Subcutaneous adipose tissue (tissue), 4 donors: Measurements from ENCODE around the gene FBXL5. TPM values are rescaled to one million over a fixed set of nuclear protein-coding genes. Genes with fewer than 3 reads are reported as not detected.

ENCODE experiments used
- total RNA-seq, 4 donors: library from RNA; depleted of rRNA; stranded (reverse); fragments of >200 nt; gene quantifications; one replicate each; pipeline ENCODE4 v1.1.0, GENCODE V29; 2016
- TF ChIP-seq, protein P1 (sequence below): fragments of 450-650 bp; IDR thresholded peaks from one replicate; pipeline ENCODE4 v1.5.1; 2016; ENCODE audit warnings: low read depth, mild to moderate bottlenecking, control low read depth, antibody characterized with exemption, moderate library complexity

Gene FBXL5
- total RNA-seq, 4 donors from 2014 or later, result 175 to 234 (median 217) TPM

DNA sequence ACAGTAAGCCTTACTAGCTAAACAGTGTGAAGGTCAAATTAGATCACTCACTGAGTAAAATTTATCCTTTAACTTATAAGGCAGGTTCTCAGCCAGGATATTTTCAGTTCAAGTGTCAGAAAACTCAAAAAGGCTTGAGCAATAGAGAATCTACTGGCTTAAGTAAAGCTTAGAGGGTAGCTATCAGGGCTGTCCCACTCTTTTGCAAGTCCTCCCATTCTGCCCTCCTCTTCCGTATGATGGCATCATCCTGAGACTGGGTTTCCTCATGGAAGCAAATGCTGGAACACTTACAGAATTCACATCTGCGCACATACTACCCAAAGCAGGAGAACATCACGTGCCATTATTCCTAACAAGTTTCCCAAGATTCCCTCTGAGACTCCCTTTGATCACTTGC, 55.0 kb downstream of the FBXL5 start:
- TF ChIP-seq, protein P1, sequence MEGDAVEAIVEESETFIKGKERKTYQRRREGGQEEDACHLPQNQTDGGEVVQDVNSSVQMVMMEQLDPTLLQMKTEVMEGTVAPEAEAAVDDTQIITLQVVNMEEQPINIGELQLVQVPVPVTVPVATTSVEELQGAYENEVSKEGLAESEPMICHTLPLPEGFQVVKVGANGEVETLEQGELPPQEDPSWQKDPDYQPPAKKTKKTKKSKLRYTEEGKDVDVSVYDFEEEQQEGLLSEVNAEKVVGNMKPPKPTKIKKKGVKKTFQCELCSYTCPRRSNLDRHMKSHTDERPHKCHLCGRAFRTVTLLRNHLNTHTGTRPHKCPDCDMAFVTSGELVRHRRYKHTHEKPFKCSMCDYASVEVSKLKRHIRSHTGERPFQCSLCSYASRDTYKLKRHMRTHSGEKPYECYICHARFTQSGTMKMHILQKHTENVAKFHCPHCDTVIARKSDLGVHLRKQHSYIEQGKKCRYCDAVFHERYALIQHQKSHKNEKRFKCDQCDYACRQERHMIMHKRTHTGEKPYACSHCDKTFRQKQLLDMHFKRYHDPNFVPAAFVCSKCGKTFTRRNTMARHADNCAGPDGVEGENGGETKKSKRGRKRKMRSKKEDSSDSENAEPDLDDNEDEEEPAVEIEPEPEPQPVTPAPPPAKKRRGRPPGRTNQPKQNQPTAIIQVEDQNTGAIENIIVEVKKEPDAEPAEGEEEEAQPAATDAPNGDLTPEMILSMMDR, result no peak

DNA sequence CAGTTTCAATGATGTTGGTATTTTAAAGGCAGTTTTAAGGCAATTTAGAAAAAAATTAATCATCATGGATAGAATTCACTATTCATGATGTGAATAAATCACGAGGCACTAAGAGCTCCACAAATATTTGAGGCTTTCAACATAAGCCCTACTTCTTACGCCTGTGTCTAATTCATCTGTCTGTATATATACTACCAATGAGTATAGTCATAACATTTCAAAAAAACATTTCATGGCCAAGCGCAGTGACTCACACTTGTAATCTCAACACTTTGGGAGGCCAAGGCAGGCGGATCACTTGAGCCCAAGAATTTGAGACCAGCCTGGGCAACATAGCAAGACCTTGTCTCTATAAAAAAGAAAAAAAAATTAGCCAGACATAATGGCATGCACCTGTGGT, 56.5 kb downstream of the FBXL5 start:
- TF ChIP-seq, protein P1, result no peak

DNA sequence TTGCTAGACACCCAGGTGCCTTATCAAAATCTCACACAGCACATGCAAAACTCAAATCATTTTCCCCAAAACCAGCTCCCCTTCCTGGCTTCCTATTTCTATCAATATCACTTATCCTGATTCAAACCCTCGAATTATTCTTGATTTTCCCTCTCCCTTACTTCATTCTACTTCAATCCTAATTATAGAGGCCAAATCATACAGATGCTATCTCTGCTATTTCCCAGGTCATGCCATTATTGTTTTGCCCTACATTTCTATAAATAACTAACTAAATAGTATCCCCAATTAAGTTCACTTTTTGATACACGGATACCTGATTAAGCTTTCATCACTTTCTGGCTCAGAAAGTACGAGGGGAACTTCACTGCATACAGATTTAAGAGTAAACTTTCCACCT, 62.4 kb downstream of the FBXL5 start:
- TF ChIP-seq, protein P1, result no peak

DNA sequence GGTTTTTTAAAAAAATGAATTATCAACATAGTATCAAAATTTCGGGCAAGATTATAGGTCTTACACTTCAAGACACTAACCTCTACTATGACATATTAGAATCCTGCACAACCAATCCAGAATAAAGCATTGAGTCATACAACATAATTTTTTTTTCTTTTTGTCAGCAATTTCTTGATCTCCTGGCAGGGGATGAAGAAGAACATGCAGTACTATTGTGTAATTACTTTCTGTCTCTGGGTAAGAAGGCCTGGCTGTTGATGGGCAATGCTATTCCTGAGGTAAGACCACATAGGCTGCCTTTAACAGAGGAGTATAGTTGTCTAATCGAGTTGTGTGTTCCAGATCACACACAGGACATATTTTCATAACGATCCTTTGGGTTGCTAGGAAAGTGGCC, 67.5 kb downstream of the FBXL5 start:
- TF ChIP-seq, protein P1, result no peak

DNA sequence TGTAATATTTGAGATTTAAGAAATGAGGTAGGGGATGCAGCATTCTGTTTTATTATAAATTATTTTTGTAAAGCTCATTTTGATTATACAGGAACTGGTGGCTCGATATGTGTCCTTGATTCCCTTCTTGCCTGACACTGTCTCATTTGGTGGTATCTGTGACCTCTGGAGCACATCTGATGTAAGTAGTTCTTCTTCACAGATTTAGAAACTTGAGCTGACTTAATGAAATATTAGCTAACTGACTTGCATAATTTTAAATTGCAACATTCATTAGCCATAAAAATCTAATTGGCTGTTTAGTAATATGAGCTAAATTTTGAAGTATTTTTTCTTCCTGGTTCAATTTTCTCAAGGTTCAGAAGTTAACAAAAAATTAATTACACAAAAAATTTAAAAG, 69.1 kb downstream of the FBXL5 start:
- TF ChIP-seq, protein P1, result no peak

DNA sequence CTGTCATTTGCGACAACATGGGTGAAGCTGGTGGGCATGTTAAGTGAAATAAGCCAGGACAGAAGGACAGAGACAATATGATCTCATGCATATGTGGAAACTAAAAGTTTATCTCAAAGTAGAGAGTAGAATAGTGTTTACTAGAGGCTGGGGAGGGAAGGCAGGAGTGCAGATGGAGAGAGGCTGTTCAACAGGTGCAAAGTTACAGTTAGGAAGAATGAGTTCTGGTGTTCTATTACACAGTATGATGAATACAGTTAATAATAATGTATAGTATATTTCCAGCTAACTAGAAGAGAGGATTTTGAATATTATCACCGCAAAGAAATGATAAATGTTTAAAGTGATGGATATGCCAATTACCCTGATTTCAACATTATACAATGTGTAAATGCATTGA, 69.8 kb downstream of the FBXL5 start:
- TF ChIP-seq, protein P1, result no peak

DNA sequence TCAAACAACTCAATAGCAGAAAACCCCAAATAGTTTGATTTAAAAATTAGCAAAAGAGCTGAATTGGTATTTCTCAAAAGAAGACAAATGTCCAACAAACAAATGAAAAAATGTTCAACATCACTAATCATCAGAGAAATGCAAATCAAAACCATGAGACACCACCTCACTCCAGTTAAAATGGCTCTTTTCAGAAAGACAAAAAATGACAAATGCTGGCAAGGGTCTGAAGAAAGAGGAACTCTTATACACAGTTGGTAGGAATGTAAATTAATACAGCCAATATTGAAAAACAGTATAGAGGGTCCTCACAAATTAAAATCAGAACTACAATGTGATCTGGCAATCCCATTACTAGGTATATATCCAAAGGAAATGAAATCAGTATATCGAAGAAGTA, 70.4 kb downstream of the FBXL5 start:
- TF ChIP-seq, protein P1, result no peak

DNA sequence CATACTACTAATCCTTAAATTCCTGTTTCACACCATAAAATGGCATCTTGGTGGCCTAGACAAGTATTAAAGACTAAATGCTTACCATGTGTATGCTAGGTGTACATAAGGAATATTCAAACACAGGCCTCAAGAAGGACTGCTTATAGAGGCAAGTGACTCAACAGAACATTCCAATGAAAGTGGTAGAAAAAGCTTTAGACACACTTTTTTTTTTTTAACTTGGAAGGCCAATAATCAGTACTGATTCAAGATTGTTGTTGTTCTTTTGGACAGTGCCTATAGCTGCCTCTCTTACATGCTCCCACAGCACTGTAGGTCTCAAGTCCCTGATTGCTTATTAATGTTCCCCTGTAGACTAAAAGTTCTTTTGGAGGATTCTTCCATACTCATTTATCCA, 77.6 kb downstream of the FBXL5 start:
- TF ChIP-seq, protein P1, result no peak
